HG03342 (cell line): ENCODE data around the gene CCDC69.
A peak's percentile ranks its signal among the peaks of the same experiment; 100 is the strongest.
"Not testable (repeated sequence)": the region's sequence is repeated elsewhere in the genome, so short reads cannot be mapped to it uniquely, and the experiment has no call there.

Experiments
- ATAC-seq: cut with Tn5 transposase; IDR thresholded peaks from one replicate; pipeline ENCODE4 v1.9.1; 2021; ENCODE audit warnings: mild to moderate bottlenecking, moderate library complexity; ENCODE audit not compliant: unreplicated experiment

The CCDC69 gene

GRCh38 chr5:151245680-151246219, 21.9 kb upstream of the CCDC69 start:
- no peak for ATAC-seq

GRCh38 chr5:151244206-151244605, 20.3 kb upstream of the CCDC69 start:
- no peak for ATAC-seq

GRCh38 chr5:151243564-151243963, 19.7 kb upstream of the CCDC69 start:
- no peak for ATAC-seq

- no peak for ATAC-seq
Measured at GRCh38 chr5:151243127-151243526, 19.2 kb upstream of the CCDC69 start.

GRCh38 chr5:151240924-151241635, 17.2 kb upstream of the CCDC69 start:
- ATAC-seq: no peak

GRCh38 chr5:151240268-151240835, 16.5 kb upstream of the CCDC69 start:
- not testable (repeated sequence) for ATAC-seq

- ATAC-seq: peak; percentile 44
Measured at GRCh38 chr5:151239237-151239861, 15.5 kb upstream of the CCDC69 start.

- peak; percentile 36 for ATAC-seq
Measured at GRCh38 chr5:151238303-151238741, 14.4 kb upstream of the CCDC69 start.

- no peak for ATAC-seq
Measured at GRCh38 chr5:151237685-151238084, 13.8 kb upstream of the CCDC69 start.

- ATAC-seq: no peak
Measured at GRCh38 chr5:151236888-151237287, 13.0 kb upstream of the CCDC69 start.

- not testable (repeated sequence) for ATAC-seq
Measured at GRCh38 chr5:151235239-151235571, 11.3 kb upstream of the CCDC69 start.

GRCh38 chr5:151234476-151235238, 10.8 kb upstream of the CCDC69 start:
- ATAC-seq: peak; percentile 69

- ATAC-seq: peak; percentile 59
Measured at GRCh38 chr5:151233616-151234085, 9.8 kb upstream of the CCDC69 start.

GRCh38 chr5:151231359-151231758, 7.5 kb upstream of the CCDC69 start:
- no peak for ATAC-seq

GRCh38 chr5:151230048-151230680, 6.3 kb upstream of the CCDC69 start:
- no peak for ATAC-seq

- ATAC-seq: no peak
Measured at GRCh38 chr5:151228986-151229385, 5.1 kb upstream of the CCDC69 start.

GRCh38 chr5:151227918-151228447, 4.1 kb upstream of the CCDC69 start:
- ATAC-seq: no peak

GRCh38 chr5:151225475-151225874, 1.6 kb upstream of the CCDC69 start:
- ATAC-seq: no peak

GRCh38 chr5:151225071-151225470, 1.2 kb upstream of the CCDC69 start:
- ATAC-seq: no peak

GRCh38 chr5:151224372-151224771, 480 bp upstream of the CCDC69 start:
- ATAC-seq: peak; percentile 36
